ENCODE data around the gene GPD2. TPM values are rescaled to one million over a fixed set of nuclear protein-coding genes. Genes with fewer than 3 reads are reported as not detected.
A peak's percentile ranks its signal among the peaks of the same experiment; 100 is the strongest.

The GPD2 gene
- total and polyA plus RNA-seq, 2 of the 4 experiments (the other 2 are of a cell fraction): 20.4 to 100 TPM

GRCh38 chr2:156400706-156401678 lies 35.2 kb upstream of the GPD2 start:
- H2AK5ac ChIP-seq (ENCODE audit: low read depth, low read length): no peak overlapping the region
- no peak overlapping the region for H3K23ac ChIP-seq (ENCODE audit: low read depth, low read length)
- no TSS peak for BruUV-seq (replicated peaks)
- no peak overlapping the region for H2BK120ac ChIP-seq (ENCODE audit: low read depth, low read length)
- H2AFZ ChIP-seq (replicated peaks; ENCODE audit: low read length, poor library complexity): peak overlapping the region; percentile 92
- no peak overlapping the region; the same call in 1 of the 2 replicates for H3K9ac ChIP-seq (ENCODE audit: low read depth, low read length)
- intact Hi-C loops (cut with micrococcal nuclease): loop anchor here (1.0 to 10.0 kb wide), 9 partner anchors 30 to 791 kb away; partner anchors contain the start of gene GPD2
- peaks cover 3% of the 10 kb centered on the region; the same call in 1 of the 2 replicates for H4K20me1 ChIP-seq (ENCODE audit: insufficient read depth, low read length)
- peak; percentile 92 for ATAC-seq (ENCODE audit: low read depth)
- no peaks in the 10 kb centered on the region for H3K9me3 ChIP-seq (ENCODE audit: control insufficient read depth, insufficient read depth, low read length)
- no peaks in the 10 kb centered on the region for H3K36me3 ChIP-seq (ENCODE audit: control insufficient read depth, insufficient read depth, low read length)
- H3K79me1 ChIP-seq (ENCODE audit: low read depth in 1 of 2, low read length in 2 of 2): no peaks in the 10 kb centered on the region
- H3K4ac ChIP-seq (ENCODE audit: low read depth, low read length): no peak overlapping the region
- ChIA-PET CTCF (interaction anchor here (0.7 kb wide), 1 partner anchor 35 kb away, joined by 4 read pairs; no protein-coding TSS in a partner anchor), POLR2A (ENCODE audit: unreplicated experiment) (no interaction called here)
- H3K4me2 ChIP-seq (ENCODE audit: low read depth, low read length): peak overlapping the region; percentile 81; the same call in 1 of the 2 replicates
- peak overlapping the region; percentile 75 for H2BK5ac ChIP-seq (ENCODE audit: low read depth, low read length, poor library complexity, severe bottlenecking)
- peak overlapping the region; percentile 55 for H3K4me3 ChIP-seq (ENCODE audit: insufficient read depth, low read depth, low read length)
- no peak overlapping the region for H2AK9ac ChIP-seq (replicated peaks; ENCODE audit: low read depth, low read length, poor library complexity)
- peak; percentile 85 for DNase-seq
- no peak overlapping the region for H2BK15ac ChIP-seq (ENCODE audit: low read depth, low read length)
- H4K91ac ChIP-seq (ENCODE audit: insufficient read depth, low read depth, low read length): no peak overlapping the region
- H3K18ac ChIP-seq (ENCODE audit: low read depth, low read length): no peak overlapping the region
- no peak overlapping the region for H4K5ac ChIP-seq (ENCODE audit: low read depth, low read length)
- H3K9me1 ChIP-seq (ENCODE audit: insufficient read depth, low read length): peaks cover 4% of the 10 kb centered on the region; the same call in 1 of the 2 replicates
- H3K4me1 ChIP-seq (ENCODE audit: control insufficient read depth, insufficient read depth, low read length): peaks cover 5% of the 10 kb centered on the region
- no peak overlapping the region for H3K14ac ChIP-seq (replicated peaks; ENCODE audit: low read depth, low read length)
- in situ Hi-C loops (cut with MboI; ENCODE audit: low sequenced_read_pairs): no loop called here
- peaks cover 8% of the 10 kb centered on the region; the same call in 1 of the 2 replicates for H3K27me3 ChIP-seq (ENCODE audit: control insufficient read depth, insufficient read depth, low read length)
- no peak overlapping the region for H3K27ac ChIP-seq (ENCODE audit: insufficient read depth, low read length)
- TF ChIP-seq FOS (IDR thresholded peaks at IDR 0.05; ENCODE audit: low read depth, low read length) (peak; percentile 89), CTCF (conservative IDR thresholded peaks at IDR 0.05; ENCODE audit: low read depth, low read length) (no peak), CEBPB (IDR thresholded peaks at IDR 0.05; ENCODE audit: low read depth, low read length) (peak; percentile 96), RCOR1 (IDR thresholded peaks at IDR 0.05; ENCODE audit: insufficient replicate concordance, low read length) (no peak), MAZ (IDR thresholded peaks at IDR 0.05; ENCODE audit: borderline replicate concordance, low read depth, low read length) (peak; percentile 21; the same call in 1 of the 2 replicates), RFX5 (IDR thresholded peaks at IDR 0.05; ENCODE audit: low read depth, low read length) (no peak), SMC3 (IDR thresholded peaks at IDR 0.05; ENCODE audit: low read depth, low read length) (peak; percentile 15; the same call in 1 of the 2 replicates), CHD1 (IDR thresholded peaks at IDR 0.05; ENCODE audit: low read depth, low read length) (peak; percentile 76; the same call in 1 of the 2 replicates), RAD21 (IDR thresholded peaks at IDR 0.05; ENCODE audit: low read length) (no peak), MAFK (IDR thresholded peaks at IDR 0.05; ENCODE audit: low read depth, low read length) (no peak)
- TF ChIP-seq, protein P1, sequence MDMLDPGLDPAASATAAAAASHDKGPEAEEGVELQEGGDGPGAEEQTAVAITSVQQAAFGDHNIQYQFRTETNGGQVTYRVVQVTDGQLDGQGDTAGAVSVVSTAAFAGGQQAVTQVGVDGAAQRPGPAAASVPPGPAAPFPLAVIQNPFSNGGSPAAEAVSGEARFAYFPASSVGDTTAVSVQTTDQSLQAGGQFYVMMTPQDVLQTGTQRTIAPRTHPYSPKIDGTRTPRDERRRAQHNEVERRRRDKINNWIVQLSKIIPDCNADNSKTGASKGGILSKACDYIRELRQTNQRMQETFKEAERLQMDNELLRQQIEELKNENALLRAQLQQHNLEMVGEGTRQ (IDR thresholded peaks at IDR 0.05; ENCODE audit: low read depth, low read length): no peak
- dilution Hi-C loops (cut with HindIII; ENCODE audit: low sequenced_read_pairs, unreplicated experiment): no loop called here
- H3K56ac ChIP-seq (ENCODE audit: extremely low read depth, insufficient read depth, low read length): no peak overlapping the region
- H4K8ac ChIP-seq (ENCODE audit: low read depth in 2 of 2, low read length in 2 of 2): no peak overlapping the region
- H2BK20ac ChIP-seq (ENCODE audit: low read depth, low read length): no peak overlapping the region
- no CpG with 5 or more reads among the region's 19 CpGs for WGBS, 2 experiments (ENCODE audit: extremely low coverage in 2 of 2, insufficient read length in 1 of 2)

All from IMR-90 (cell line).